ENCODE measurements around the gene XPO4.

DNA sequence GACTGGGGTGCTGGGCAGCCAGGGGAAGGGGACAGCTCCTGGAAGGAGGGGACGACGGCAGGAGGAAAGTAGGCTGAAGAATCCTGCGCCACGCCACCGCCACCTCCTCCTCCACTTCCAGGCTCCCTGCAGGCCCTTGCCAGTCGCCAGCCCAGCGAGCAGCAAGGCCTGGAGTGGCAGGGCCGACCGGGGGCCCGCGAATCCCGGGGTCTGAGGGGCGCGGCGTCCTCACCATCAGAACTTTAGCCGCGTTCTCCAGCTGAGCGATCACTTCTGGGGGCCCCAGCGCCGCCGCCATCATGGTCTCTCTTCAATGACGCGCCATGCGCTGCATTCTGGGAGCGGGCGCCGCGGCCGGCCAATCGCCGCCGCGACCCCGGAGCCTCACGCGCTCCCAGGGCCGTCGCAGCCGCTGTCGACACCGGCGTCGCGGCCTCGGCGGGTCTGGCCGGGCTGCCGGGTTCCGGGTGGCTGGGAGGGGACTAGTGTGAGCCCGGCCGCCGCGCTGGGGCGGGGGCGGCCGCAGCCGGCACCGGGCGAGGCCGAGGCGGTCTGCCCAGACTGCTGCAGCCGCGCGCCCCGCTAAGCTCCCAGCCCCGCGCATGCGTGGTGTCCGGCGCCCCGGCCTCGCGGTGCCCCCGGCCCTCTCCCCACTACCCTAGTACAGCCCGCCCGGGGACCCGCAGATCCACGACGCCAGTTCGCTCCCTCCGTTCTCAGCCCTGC, at the start of gene XPO4:
- peak; percentile 88 for TF ChIP-seq POLR2A (IDR thresholded peaks at IDR 0.05; ENCODE audit: low read length)
- TF ChIP-seq GATA1 (IDR thresholded peaks at IDR 0.05; ENCODE audit: low read depth, low read length) = no peak

All from erythroblast (primary cell).